SU-DHL-6 (cell line): Measurements from ENCODE around the gene LAMC3.

Source experiments
- H2AFZ ChIP-seq: fragments of 200-600 bp; sonication (generic); 2 replicates; pipeline ENCODE4 v1.6.1; 2014; ENCODE audit warnings: low read depth, mild to moderate bottlenecking, moderate library complexity, mixed read lengths, antibody characterized with exemption, low read length; ENCODE audit not compliant: severe bottlenecking
- H3F3A ChIP-seq: fragments of 200-600 bp; shearing (Covaris generic); 2 replicates; pipeline ENCODE4 v1.6.0; 2016; ENCODE audit warnings: antibody characterized with exemption, mild to moderate bottlenecking; ENCODE audit not compliant: insufficient read depth
- H3K27ac ChIP-seq: fragments of 200-600 bp; sonication (generic); 2 replicates; pipeline ENCODE4 v1.5.1; 2016; ENCODE audit warnings: low read depth, mild to moderate bottlenecking, low read length, moderate library complexity, mixed read lengths
- H3K27me3 ChIP-seq: fragments of 200-600 bp; sonication (generic), shearing (Covaris generic); 2 replicates; pipeline ENCODE4 v1.6.0; 2014; ENCODE audit warnings: mild to moderate bottlenecking, low read length
- H3K36me3 ChIP-seq: fragments of 200-600 bp; sonication (generic); 2 replicates; pipeline ENCODE4 v1.6.1; 2014; ENCODE audit warnings: mild to moderate bottlenecking, low read length, mixed read lengths
- H3K4me2 ChIP-seq: fragments of 300-600, 200-600 bp; shearing (Covaris generic), sonication (generic); 2 replicates; pipeline ENCODE4 v1.6.0; 2014; ENCODE audit warnings: low read length, low read depth, mild to moderate bottlenecking; ENCODE audit not compliant: poor library complexity, severe bottlenecking
- H3K4me3 ChIP-seq: fragments of 200-600 bp; sonication (generic); 2 replicates; pipeline ENCODE4 v1.5.1; 2014; ENCODE audit warnings: antibody characterized with exemption, low read length, mild to moderate bottlenecking, mixed read lengths; ENCODE audit not compliant: insufficient read depth, poor library complexity, severe bottlenecking
- H3K79me2 ChIP-seq: fragments of 200-600 bp; sonication (generic); 2 replicates; pipeline ENCODE4 v1.6.1; 2014; ENCODE audit warnings: mild to moderate bottlenecking, low read length, moderate library complexity; ENCODE audit not compliant: insufficient read depth
- H3K9ac ChIP-seq: fragments of 200-600 bp; sonication (generic); 2 replicates; pipeline ENCODE4 v1.7.0; 2014; ENCODE audit warnings: mild to moderate bottlenecking, low read length
- H3K9me2 ChIP-seq: fragments of 200-600 bp; sonication (generic); replicated peaks from 2 replicates; pipeline ENCODE4 v1.6.1; 2014; ENCODE audit warnings: low read length; ENCODE audit not compliant: insufficient read depth
- H3K9me3 ChIP-seq: fragments of 200-600 bp; sonication (generic); 2 replicates; pipeline ENCODE4 v1.6.1; 2014; ENCODE audit warnings: low read length, mixed read lengths; ENCODE audit not compliant: insufficient read depth
- H4K20me1 ChIP-seq: fragments of 200-600 bp; sonication (generic); 2 replicates; pipeline ENCODE4 v1.6.1; 2014; ENCODE audit warnings: low read depth, mild to moderate bottlenecking, antibody characterized with exemption, low read length, moderate library complexity, mixed read lengths
- CTCF ChIP-seq: fragments of 200-600 bp; sonication (generic); IDR thresholded peaks from one replicate; pipeline ENCODE4 v1.5.1; 2017; ENCODE audit warnings: antibody characterized with exemption, mild to moderate bottlenecking, low read length, moderate library complexity; ENCODE audit not compliant: insufficient read depth, poor library complexity, severe bottlenecking
- EZH2phosphoT487 ChIP-seq: fragments of 200-600 bp; sonication (generic), shearing (Covaris generic); conservative IDR thresholded peaks from 2 replicates; pipeline ENCODE4 v1.6.1; 2018; ENCODE audit warnings: mild to moderate bottlenecking, antibody characterized with exemption, low read length, moderate library complexity, mixed read lengths

LAMC3 gene

GRCh38 chr9:130995086-130996011 is 13.6 kb upstream of the LAMC3 start:
- Histone ChIP-seq H3K36me3 (no peaks in the 10 kb centered on the region), H3K9ac (no peak overlapping the region), H2AFZ (no peak overlapping the region), H3K27me3 (no peaks in the 10 kb centered on the region), H3K9me3 (no peaks in the 10 kb centered on the region), H3K9me2 (no peaks in the 10 kb centered on the region), H3K79me2 (no peaks in the 10 kb centered on the region), H3K27ac (no peak overlapping the region), H3K4me2 (no peak overlapping the region), H3K4me3 (no peak overlapping the region), H3F3A (no peaks in the 10 kb centered on the region), H4K20me1 (no peaks in the 10 kb centered on the region)
- TF ChIP-seq CTCF = no peak
- TF ChIP-seq EZH2phosphoT487 = no peak

- no peaks in the 10 kb centered on the region for H3K9me3 ChIP-seq
- H3K27me3 ChIP-seq = no peaks in the 10 kb centered on the region
- H3K27ac ChIP-seq = no peak overlapping the region
- no peaks in the 10 kb centered on the region for H3F3A ChIP-seq
- H3K4me3 ChIP-seq = no peak overlapping the region
- TF ChIP-seq EZH2phosphoT487 = no peak
- TF ChIP-seq CTCF = no peak
- H3K9me2 ChIP-seq = no peaks in the 10 kb centered on the region
- H2AFZ ChIP-seq = no peak overlapping the region
- no peaks in the 10 kb centered on the region for H4K20me1 ChIP-seq
- H3K79me2 ChIP-seq = no peaks in the 10 kb centered on the region
- H3K4me2 ChIP-seq = no peak overlapping the region
- no peaks in the 10 kb centered on the region for H3K36me3 ChIP-seq
- H3K9ac ChIP-seq = no peak overlapping the region
Measured at GRCh38 chr9:130996205-130996604, 12.8 kb upstream of the LAMC3 start.

- no peak for TF ChIP-seq EZH2phosphoT487
- TF ChIP-seq CTCF = no peak
- H3F3A ChIP-seq = no peaks in the 10 kb centered on the region
- no peak overlapping the region for H2AFZ ChIP-seq
- H3K9me2 ChIP-seq = no peaks in the 10 kb centered on the region
- no peaks in the 10 kb centered on the region for H4K20me1 ChIP-seq
- H3K27me3 ChIP-seq = no peaks in the 10 kb centered on the region
- no peaks in the 10 kb centered on the region for H3K9me3 ChIP-seq
- H3K4me2 ChIP-seq = no peak overlapping the region
- no peaks in the 10 kb centered on the region for H3K79me2 ChIP-seq
- H3K36me3 ChIP-seq = no peaks in the 10 kb centered on the region
- no peak overlapping the region for H3K27ac ChIP-seq
- H3K4me3 ChIP-seq = no peak overlapping the region
- no peak overlapping the region for H3K9ac ChIP-seq
Measured at GRCh38 chr9:130996676-130997394, 12.1 kb upstream of the LAMC3 start.
